H9 (cell line): ENCODE results near the gene CLCN3. TPM values are rescaled to one million over a fixed set of nuclear protein-coding genes. Genes with fewer than 3 reads are reported as not detected.

Experiments used
- DNase-seq: peaks from one replicate; pipeline ENCODE4 v3.0.0-alpha.2; 2017
- H2AFZ ChIP-seq: one replicate; pipeline ENCODE4 v1.6.1; 2013; ENCODE audit warnings: mild to moderate bottlenecking, low read length, control low read depth, moderate library complexity
- H2AK5ac ChIP-seq: 2 replicates; pipeline ENCODE4 v1.6.1; 2013; ENCODE audit warnings: low read length, control low read depth, mixed read lengths; ENCODE audit not compliant: insufficient read length
- H2BK120ac ChIP-seq: one replicate; pipeline ENCODE4 v1.6.1; 2013; ENCODE audit warnings: low read depth, mild to moderate bottlenecking, low read length, control low read depth, inconsistent platforms; ENCODE audit not compliant: poor library complexity, severe bottlenecking
- H2BK12ac ChIP-seq: 2 replicates; pipeline ENCODE4 v1.6.1; 2013; ENCODE audit warnings: low read length, control low read depth, mixed read lengths, low read depth; ENCODE audit not compliant: insufficient read length
- H2BK15ac ChIP-seq: 2 replicates; pipeline ENCODE4 v1.6.1; 2013; ENCODE audit warnings: low read depth, low read length, control low read depth
- H2BK20ac ChIP-seq: one replicate; pipeline ENCODE4 v1.6.1; 2013; ENCODE audit warnings: low read depth, mild to moderate bottlenecking, low read length, control low read depth, inconsistent platforms; ENCODE audit not compliant: poor library complexity, severe bottlenecking
- H2BK5ac ChIP-seq: 2 replicates; pipeline ENCODE4 v1.6.1; 2013; ENCODE audit warnings: low read length, control low read depth, mixed read lengths; ENCODE audit not compliant: insufficient read length
- H3K14ac ChIP-seq: 2 replicates; pipeline ENCODE4 v1.6.1; 2013; ENCODE audit warnings: low read length, control low read depth; ENCODE audit not compliant: insufficient read depth
- H3K18ac ChIP-seq: 2 replicates; pipeline ENCODE4 v1.6.1; 2013; ENCODE audit warnings: low read depth, mild to moderate bottlenecking, mixed read lengths, low read length, control low read depth; ENCODE audit not compliant: insufficient read length
- H3K23ac ChIP-seq: 2 replicates; pipeline ENCODE4 v1.6.1; 2013; ENCODE audit warnings: low read length, control low read depth, mixed read lengths, low read depth; ENCODE audit not compliant: insufficient read length
- H3K23me2 ChIP-seq: 2 replicates; pipeline ENCODE4 v1.6.1; 2013; ENCODE audit warnings: low read depth, mild to moderate bottlenecking, mixed read lengths, low read length, control low read depth; ENCODE audit not compliant: insufficient read length, poor library complexity, severe bottlenecking
- H3K27ac ChIP-seq: 2 replicates; pipeline ENCODE4 v1.5.1; 2013; ENCODE audit warnings: low read length, control low read depth, mixed read lengths, low read depth; ENCODE audit not compliant: insufficient read length
- H3K27me3 ChIP-seq: 2 replicates; pipeline ENCODE4 v1.6.1; 2013; ENCODE audit warnings: low read length, control low read depth, inconsistent platforms; ENCODE audit not compliant: insufficient read depth
- H3K4ac ChIP-seq: 2 replicates; pipeline ENCODE4 v1.6.1; 2013; ENCODE audit warnings: low read depth, mild to moderate bottlenecking, control low read depth, inconsistent platforms, low read length, moderate library complexity
- H3K4me1 ChIP-seq: 2 replicates; pipeline ENCODE4 v1.6.1; 2013; ENCODE audit warnings: low read length, control low read depth, inconsistent platforms; ENCODE audit not compliant: insufficient read depth
- H3K4me2 ChIP-seq: 2 replicates; pipeline ENCODE4 v1.6.1; 2013; ENCODE audit warnings: low read length, control low read depth, mixed read lengths; ENCODE audit not compliant: insufficient read length, insufficient read depth
- H3K56ac ChIP-seq: 2 replicates; pipeline ENCODE4 v1.6.1; 2013; ENCODE audit warnings: low read depth, mild to moderate bottlenecking, mixed read lengths, low read length, control low read depth; ENCODE audit not compliant: insufficient read length
- H3K79me1 ChIP-seq: 2 replicates; pipeline ENCODE4 v1.6.1; 2013; ENCODE audit warnings: low read depth, mild to moderate bottlenecking, moderate library complexity, low read length, control low read depth, inconsistent platforms; ENCODE audit not compliant: insufficient read depth, poor library complexity, severe bottlenecking
- H3K79me2 ChIP-seq: 2 replicates; pipeline ENCODE4 v1.6.1; 2013; ENCODE audit warnings: low read length, control low read depth, inconsistent platforms; ENCODE audit not compliant: insufficient read depth
- H3K9ac ChIP-seq: 2 replicates; pipeline ENCODE4 v1.6.1; 2013; ENCODE audit warnings: low read length, control low read depth, mixed read lengths; ENCODE audit not compliant: insufficient read length; ENCODE audit errors: extremely low read depth
- H3K9me3 ChIP-seq: one replicate; pipeline ENCODE4 v1.6.1; 2013; ENCODE audit warnings: low read depth, low read length, inconsistent platforms; ENCODE audit not compliant: control insufficient read depth
- H3T11ph ChIP-seq: one replicate; pipeline ENCODE4 v1.6.1; 2013; ENCODE audit warnings: mild to moderate bottlenecking, low read length, control low read depth, inconsistent platforms
- H4K20me1 ChIP-seq: one replicate; pipeline ENCODE4 v1.6.1; 2013; ENCODE audit not compliant: control insufficient read depth, insufficient read length, insufficient read depth
- H4K5ac ChIP-seq: 2 replicates; pipeline ENCODE4 v1.6.1; 2013; ENCODE audit warnings: low read depth, mild to moderate bottlenecking, mixed read lengths, low read length, control low read depth; ENCODE audit not compliant: insufficient read length
- H4K8ac ChIP-seq: replicated peaks from 2 replicates; pipeline ENCODE4 v1.6.1; 2013; ENCODE audit warnings: low read length, control low read depth, mixed read lengths, low read depth; ENCODE audit not compliant: insufficient read length
- H4K91ac ChIP-seq: 2 replicates; pipeline ENCODE4 v1.6.1; 2013; ENCODE audit warnings: low read depth, mild to moderate bottlenecking, moderate library complexity, mixed read lengths, low read length, control low read depth; ENCODE audit not compliant: insufficient read length
- H3K27ac Mint-ChIP-seq, 3 experiments: 2 replicates in 2 of 3; 3 replicates in 1 of 3; pipeline ENCODE4 v1.8.0; 2020 to 2021; ENCODE audit warnings: mixed read lengths in 3 of 3, mild to moderate bottlenecking in 1 of 3, moderate library complexity in 1 of 3
- H3K27me3 Mint-ChIP-seq: 2 replicates; pipeline ENCODE4 v1.8.0; 2021; ENCODE audit warnings: low read depth, mild to moderate bottlenecking, moderate library complexity, mixed read lengths
- H3K36me3 Mint-ChIP-seq, 3 experiments: 2 replicates in 2 of 3; 3 replicates in 1 of 3; pipeline ENCODE4 v1.8.0; 2020 to 2021; ENCODE audit warnings: low read depth in 3 of 3, mixed read lengths in 3 of 3; ENCODE audit not compliant: insufficient read depth in 1 of 3
- H3K4me1 Mint-ChIP-seq, 2 experiments: 2 replicates each; pipeline ENCODE4 v1.8.0; 2020; ENCODE audit warnings: mixed read lengths in 2 of 2
- H3K4me3 Mint-ChIP-seq, 2 experiments: 2 replicates in 1 of 2; 3 replicates in 1 of 2; pipeline ENCODE4 v1.8.0; 2020 to 2021; ENCODE audit warnings: mild to moderate bottlenecking in 2 of 2, mixed read lengths in 2 of 2, moderate library complexity in 1 of 2
- H3K9me3 Mint-ChIP-seq, 2 experiments: 2 replicates in 1 of 2; 3 replicates in 1 of 2; pipeline ENCODE4 v1.8.0; 2020; ENCODE audit warnings: mild to moderate bottlenecking in 2 of 2, mixed read lengths in 2 of 2, moderate library complexity in 1 of 2
- WGBS: extraction: QIAGEN DNeasy Blood & Tissue Kit; methylation state at CpG from one replicate; pipeline ENCODE4 v1.1.7; 2013; ENCODE audit warnings: missing lambda C conversion rate, low lambda C conversion rate, mixed read lengths; ENCODE audit not compliant: insufficient read length; ENCODE audit errors: extremely low coverage; 5-methylcytosine and 5-hydroxymethylcytosine counted together
- total RNA-seq: library from RNA; stranded (reverse); gene quantifications from 2 replicates; pipeline ENCODE4 v1.2.1, GENCODE V29; 2021
- TF ChIP-seq, protein P1 (sequence below): fragments of 200-600 bp; sonication (generic); conservative IDR thresholded peaks from 3 replicates; pipeline ENCODE4 v1.8.0; 2021; ENCODE audit warnings: antibody characterized with exemption, mild to moderate bottlenecking

CLCN3 gene
- total RNA-seq, 1 experiment from 2014 or later = 25.7 TPM

DNA sequence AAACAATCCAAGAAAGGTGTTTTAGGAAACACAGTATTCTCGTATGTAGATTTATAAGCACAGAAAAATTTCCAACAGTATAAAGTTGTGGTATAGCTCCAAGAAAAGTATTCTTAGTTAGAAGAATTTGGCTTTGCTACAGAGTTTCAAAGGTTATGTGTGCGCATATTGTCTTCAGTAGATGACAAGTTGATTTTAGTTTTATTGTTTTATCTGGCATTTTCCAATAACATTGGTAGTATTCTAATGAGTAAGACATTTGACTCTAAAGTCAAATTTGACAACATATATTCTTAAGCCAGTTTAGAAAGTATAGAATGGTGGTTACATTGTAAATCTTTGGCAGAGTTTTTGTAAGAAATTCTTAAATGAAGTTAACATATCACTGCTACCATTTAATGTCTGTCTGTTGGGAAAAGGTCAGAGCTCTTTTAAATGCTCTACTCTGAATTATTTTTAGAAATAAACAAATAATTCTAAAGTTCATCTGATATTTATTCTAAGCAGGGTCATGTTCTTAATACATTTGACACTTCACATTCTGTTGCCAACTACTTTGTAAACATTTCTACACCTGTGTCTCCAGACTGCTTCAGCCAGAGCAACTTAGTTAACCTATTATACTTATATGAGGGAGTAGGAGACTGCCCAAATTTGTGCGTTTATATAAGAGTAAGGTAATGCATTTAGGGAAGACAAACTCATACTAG, 30.0 kb downstream of the CLCN3 start:
- Histone ChIP-seq H3K4ac (no peak overlapping the region), H2BK5ac (no peak overlapping the region), H4K8ac (no peak overlapping the region), H2AFZ (no peak overlapping the region), H2AK5ac (no peak overlapping the region), H4K91ac (no peak overlapping the region), H3K27me3 (no peaks in the 10 kb centered on the region), H3K27ac (no peak overlapping the region), H3K4me1 (no peaks in the 10 kb centered on the region), H3K4me2 (no peak overlapping the region), H4K20me1 (no peaks in the 10 kb centered on the region), H3K79me1 (no peaks in the 10 kb centered on the region), H3K18ac (no peak overlapping the region), H2BK120ac (no peak overlapping the region), H3K23me2 (no peaks in the 10 kb centered on the region), H3K23ac (no peak overlapping the region), H4K5ac (no peak overlapping the region), H3K9me3 (no peaks in the 10 kb centered on the region), H3K56ac (no peak overlapping the region), H3T11ph (no peak overlapping the region), H2BK15ac (no peak overlapping the region), H3K79me2 (no peaks in the 10 kb centered on the region), H3K9ac (no peak overlapping the region), H2BK12ac (no peak overlapping the region), H3K14ac (no peak overlapping the region), H2BK20ac (no peak overlapping the region)
- Mint-ChIP-seq H3K4me3 (no peak overlapping the region), H3K9me3 (no peaks in the 10 kb centered on the region), H3K36me3 (peaks cover 0 to 8% (median 1%) of the 10 kb centered on the region in 3 experiments; a peak in 4 of 7 replicates), H3K4me1 (no peaks in the 10 kb centered on the region), H3K27me3 (no peaks in the 10 kb centered on the region), H3K27ac (no peak overlapping the region)
- TF ChIP-seq, protein P1, sequence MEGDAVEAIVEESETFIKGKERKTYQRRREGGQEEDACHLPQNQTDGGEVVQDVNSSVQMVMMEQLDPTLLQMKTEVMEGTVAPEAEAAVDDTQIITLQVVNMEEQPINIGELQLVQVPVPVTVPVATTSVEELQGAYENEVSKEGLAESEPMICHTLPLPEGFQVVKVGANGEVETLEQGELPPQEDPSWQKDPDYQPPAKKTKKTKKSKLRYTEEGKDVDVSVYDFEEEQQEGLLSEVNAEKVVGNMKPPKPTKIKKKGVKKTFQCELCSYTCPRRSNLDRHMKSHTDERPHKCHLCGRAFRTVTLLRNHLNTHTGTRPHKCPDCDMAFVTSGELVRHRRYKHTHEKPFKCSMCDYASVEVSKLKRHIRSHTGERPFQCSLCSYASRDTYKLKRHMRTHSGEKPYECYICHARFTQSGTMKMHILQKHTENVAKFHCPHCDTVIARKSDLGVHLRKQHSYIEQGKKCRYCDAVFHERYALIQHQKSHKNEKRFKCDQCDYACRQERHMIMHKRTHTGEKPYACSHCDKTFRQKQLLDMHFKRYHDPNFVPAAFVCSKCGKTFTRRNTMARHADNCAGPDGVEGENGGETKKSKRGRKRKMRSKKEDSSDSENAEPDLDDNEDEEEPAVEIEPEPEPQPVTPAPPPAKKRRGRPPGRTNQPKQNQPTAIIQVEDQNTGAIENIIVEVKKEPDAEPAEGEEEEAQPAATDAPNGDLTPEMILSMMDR = no peak
- no CpG with 5 or more reads among the region's 3 CpGs for WGBS
- no peak for DNase-seq
